Left kidney (tissue), 8 donors: ENCODE results near the gene PDZD4. TPM values are rescaled to one million over a fixed set of nuclear protein-coding genes. Genes with fewer than 3 reads are reported as not detected.

ENCODE experiments used
- DNase-seq: peaks from one replicate; pipeline ENCODE4 v3.0.0-alpha.2; 2013
- long read RNA-seq, 8 donors: transcript quantifications; one replicate each; lab custom pipeline, GENCODE V29; 2026
- polyA plus RNA-seq: library from polyadenylated mRNA; unstranded; fragments of 120-200 nt; gene quantifications from one replicate; pipeline ENCODE4 v1.2.1, GENCODE V29; 2013; ENCODE audit not compliant: insufficient read length

PDZD4 gene, protein sequence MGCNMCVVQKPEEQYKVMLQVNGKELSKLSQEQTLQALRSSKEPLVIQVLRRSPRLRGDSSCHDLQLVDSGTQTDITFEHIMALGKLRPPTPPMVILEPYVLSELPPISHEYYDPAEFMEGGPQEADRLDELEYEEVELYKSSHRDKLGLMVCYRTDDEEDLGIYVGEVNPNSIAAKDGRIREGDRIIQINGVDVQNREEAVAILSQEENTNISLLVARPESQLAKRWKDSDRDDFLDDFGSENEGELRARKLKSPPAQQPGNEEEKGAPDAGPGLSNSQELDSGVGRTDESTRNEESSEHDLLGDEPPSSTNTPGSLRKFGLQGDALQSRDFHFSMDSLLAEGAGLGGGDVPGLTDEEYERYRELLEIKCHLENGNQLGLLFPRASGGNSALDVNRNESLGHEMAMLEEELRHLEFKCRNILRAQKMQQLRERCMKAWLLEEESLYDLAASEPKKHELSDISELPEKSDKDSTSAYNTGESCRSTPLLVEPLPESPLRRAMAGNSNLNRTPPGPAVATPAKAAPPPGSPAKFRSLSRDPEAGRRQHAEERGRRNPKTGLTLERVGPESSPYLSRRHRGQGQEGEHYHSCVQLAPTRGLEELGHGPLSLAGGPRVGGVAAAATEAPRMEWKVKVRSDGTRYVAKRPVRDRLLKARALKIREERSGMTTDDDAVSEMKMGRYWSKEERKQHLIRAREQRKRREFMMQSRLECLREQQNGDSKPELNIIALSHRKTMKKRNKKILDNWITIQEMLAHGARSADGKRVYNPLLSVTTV
- polyA plus RNA-seq: 8.5 TPM
- long read RNA-seq, donor 1, partial matches to known transcripts: 0 of 3 reads
- long read RNA-seq, donor 1, other reads (novel, unspliced or antisense): 0 of 3 reads
- long read RNA-seq, donor 2: 0 reads
- long read RNA-seq, donor 3: 0 reads
- long read RNA-seq, donor 4: 0 reads
- long read RNA-seq, donor 5, partial matches to known transcripts: 0 of 2 reads
- long read RNA-seq, donor 5, other reads (novel, unspliced or antisense): 0 of 2 reads
- long read RNA-seq, donor 6, partial matches to known transcripts: 0 of 1 reads
- long read RNA-seq, donor 6, other reads (novel, unspliced or antisense): 0 of 1 reads
- long read RNA-seq, donor 7: 0 reads
- long read RNA-seq, donor 8: 0 reads

DNA sequence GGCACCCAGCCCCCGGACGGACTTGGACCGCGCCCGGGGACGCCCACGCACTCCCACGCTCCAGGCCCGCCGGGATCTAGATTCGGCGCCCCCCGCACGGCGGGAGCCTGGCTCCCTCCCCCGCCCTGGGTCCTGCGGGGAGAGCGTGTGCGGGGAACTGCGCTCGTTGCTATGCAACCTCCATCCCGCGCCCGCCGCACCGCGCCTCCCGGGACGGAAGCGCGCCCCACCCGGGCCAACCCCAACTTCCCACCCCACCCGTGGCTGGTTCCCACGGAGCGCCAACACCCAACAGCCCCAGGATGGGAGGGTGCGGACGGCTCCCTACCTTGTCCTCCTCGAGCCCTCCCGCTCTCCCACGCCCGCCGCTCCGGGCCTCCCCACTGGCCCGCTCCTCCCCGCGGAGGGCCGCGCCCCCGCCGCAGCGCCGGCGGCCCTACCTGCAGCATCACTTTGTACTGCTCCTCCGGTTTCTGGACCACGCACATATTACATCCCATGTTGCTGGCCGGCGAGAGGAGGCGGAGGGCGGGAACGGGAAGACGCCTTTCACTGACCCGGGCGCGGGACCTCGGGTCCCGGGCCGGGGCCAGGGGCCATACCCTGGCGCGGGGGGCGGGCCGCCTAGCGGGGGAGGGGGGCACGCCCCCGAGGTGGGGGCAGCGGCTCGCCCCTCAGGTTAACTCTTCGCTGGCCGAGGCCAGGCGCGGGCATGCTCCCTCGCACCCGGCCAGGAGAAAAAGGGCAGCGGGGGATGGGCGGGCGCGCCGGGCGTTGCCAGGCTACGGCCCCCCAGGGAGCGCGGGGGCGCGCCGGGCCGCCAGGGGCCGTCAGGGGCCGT lies at the start of gene PDZD4:
Gene PDZD4 (minus strand): TSS at position 746 of the 841 bp plus-strand sequence. CDS start 246 bp downstream, at position 500.
- DNase-seq: no peak

DNA sequence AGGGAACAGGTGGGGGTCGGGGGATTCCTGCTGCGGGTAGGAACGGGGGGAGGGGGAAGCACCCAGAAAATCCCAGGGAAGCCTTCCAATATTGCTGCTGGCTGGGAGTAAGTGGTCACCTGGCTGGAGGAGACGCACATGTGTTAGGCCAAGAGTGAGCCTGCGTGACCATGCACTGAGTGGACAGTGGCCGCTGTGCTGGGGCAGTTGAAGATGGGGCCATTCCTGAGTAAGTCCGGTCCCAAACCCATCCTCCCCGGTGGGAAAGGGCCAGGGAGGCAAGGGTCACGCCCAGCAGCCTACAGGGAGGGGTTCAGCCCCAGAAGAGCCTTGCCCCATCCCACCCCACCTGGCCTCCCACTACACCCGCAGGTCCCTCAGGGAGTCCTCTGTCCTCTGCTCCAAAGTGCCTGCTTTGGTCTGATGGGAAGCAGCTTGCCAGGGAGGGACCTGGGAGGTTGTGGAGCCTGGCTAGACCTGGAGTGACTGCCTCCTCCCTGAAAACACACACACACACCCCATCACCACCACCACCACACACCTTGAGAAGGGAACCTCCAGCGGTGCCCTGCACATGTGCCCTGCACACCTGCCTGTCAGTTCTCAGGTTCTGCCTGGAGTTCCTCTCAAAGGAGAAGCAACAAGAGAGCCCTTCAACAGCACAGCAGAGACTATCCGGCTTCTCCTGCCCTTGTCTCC lies 49.5 kb upstream of the PDZD4 start:
- DNase-seq: no peak

DNA sequence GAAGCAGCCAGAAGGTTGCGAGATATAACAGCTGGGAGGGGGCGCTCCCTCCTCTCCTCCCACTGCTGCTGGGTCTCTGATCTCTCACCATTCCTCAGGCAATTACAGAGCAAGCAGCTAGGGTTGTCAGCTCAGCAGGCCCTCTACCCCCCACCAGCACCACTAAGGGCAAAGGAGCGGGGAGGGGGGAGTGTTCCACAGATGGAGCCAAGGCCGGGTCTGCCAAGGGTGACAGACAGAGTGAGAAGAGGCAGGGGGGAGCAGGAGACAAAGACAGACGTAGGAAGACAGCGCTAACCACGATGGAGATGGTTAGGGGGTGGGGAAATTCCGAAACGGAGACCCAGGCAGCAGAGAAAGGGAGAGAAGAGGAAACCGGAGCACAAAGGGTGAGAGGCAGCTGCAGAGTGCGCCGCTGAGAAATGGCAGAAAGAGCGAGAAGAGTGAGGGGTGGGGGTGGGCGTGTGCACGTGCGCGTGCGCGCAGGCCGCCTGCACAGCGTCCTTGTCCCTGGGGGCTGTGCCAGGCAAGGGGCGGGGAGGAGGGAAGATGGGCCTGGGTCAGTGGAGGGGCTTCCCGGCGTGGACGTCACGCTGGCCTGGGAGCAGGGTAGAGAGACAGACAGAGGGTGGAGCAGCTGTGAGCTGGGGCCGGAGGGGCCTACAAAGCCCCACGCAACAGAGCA lies 48.8 kb upstream of the PDZD4 start:
- no peak for DNase-seq

DNA sequence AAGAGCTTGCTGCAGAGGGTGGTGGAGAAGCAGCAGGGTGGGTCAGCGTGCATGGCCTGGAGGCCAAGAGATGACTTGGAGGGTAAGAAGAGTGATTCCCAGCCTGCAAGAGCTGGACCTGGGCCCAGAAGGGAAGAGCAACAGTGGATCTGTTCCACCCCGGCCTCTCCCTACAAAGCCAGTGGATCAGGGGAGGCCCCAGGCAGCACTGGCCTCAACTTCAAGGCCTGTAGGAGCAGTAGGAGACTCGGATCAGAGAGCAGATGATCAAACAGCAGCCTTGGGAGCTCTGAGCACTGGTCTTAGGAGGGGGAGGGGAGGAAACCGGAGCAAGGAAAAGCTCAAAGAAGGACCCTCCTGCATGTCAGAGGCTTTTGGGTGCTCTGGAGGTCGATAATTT lies 48.0 kb upstream of the PDZD4 start:
- no peak for DNase-seq

DNA sequence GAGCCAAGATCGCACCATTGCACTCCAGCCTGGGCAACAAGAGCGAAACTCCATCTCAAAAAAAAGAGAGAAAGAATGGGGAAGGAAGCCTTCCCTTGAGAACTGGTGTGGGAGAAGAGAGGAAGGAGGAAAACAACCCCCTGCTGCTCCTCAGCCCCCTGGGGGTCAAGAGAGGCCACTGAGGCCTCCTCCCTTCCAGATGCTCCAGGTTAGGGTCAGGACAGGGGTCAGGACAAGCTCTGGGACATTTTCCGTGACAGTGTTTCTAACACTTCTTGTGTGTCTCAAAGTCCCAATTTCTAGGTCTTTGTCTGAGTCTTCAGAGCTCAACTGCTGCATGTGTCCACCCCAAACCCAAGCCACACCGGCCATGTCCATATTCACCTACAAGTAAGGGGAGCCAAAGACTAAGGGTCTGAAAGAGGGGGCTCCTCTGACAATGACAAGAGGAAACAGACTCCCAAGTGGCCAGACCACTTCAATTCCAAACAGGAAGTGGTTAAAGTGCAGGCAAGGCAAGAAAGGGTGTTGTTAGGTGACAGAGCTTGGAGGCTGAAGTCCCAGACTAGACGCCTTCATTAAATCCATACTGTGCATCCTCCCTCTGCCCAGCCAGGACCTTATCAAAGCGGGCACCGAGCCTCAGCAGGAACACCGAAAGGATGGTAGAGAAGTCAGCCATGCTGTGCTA lies 47.4 kb upstream of the PDZD4 start:
- no peak for DNase-seq

DNA sequence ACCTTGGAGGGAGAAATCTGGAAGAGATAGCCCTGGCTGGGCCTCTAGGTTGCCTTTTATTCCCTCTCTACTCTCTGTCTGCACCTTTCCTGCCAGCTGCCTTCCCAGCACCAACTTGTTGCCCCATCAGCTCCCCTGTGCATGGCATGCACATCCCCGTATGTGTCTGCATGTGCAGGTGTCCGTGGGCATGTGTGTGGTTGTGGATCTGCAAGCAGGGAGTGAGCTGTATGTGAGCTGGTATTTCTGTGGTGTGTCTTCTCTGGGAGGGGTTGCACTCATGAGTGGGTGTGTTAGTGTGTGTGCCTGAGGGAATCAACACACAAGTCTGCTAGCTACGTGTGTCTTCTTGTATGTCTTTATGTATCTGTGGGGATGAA lies 45.8 kb upstream of the PDZD4 start:
- no peak for DNase-seq

DNA sequence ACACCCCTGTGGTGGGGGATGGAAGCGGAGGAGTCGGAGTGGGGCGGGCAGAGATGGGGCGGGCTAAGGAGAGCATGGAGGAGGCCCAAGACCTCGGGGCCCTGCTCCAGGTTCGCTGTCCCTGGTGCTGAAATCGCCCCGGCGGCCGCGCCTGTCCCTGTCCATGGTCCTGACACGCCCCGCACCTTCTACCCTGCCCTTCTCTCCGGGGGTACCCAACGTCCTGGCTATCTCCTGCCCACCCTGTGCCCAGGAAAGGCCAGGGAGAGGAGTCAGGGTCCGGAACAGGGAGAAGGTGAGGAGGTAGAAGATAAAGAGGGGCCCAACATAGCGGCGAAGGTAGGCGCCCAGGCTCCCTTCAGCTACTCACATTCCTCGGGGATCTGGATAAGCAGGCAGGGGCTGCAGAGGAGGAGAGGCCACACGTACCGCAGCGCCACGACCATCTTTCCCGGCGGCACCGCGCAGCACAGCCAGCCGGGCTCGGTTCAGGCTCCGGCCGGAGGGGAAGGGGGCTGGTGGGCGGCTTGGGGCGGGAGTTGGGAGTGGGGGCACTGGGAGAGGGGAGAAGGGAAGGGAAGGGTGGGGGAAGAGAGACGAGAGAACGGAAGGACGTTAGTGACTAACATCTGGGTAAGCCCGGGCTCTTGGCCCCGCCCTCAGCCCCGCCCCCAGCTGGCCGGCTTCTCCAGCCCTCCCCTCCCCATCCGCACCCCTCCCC lies 45.2 kb upstream of the PDZD4 start:
- no peak for DNase-seq

DNA sequence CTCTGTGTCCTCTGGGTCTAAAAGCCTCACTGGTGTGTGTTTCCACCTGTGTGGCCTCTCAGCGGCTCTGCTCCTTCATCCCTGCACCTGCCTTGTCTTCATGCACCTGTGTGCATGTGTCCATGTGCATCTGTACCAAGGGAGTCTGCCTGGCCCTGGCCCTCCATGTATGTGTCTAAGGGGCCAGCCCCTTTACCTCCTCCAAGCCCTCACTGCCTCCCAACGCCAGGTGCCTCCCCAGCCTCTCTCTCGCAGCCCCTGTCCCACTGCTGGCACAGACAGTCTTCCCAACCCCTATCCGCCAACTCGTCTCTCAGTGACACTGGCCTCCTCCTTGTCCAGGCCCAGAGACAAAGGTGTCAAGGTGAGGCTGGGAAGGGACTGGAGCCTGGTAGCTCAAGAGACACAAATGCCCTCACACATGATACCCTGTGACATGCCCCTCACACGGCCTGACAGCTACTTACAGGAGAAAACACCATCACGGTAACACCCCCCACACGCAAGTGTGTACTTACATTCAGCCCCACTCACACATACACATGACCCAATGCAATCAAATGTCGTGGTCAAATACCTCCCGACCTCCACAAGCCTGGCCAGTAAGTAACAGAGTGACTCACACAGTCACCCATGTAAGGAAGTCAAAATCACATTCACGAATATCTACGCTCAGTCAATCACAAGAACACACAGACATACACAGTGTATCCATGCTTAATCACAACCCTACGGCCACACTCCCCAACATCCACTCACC lies 44.2 kb upstream of the PDZD4 start:
- no peak for DNase-seq

DNA sequence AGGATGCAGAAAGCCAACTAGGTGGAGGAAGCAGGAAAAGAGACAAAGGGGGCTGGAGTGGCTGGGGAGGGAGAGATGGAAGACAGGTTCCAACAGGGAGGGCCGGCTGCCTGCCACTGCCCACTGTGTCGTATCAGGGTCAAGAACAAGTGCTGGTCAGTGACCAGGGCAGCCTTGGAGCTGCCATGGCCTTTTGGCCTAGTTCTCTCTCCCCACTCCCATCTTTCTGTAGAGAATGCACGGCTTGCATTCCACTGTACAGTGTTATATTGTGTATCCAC lies 43.7 kb upstream of the PDZD4 start:
- DNase-seq: no peak

DNA sequence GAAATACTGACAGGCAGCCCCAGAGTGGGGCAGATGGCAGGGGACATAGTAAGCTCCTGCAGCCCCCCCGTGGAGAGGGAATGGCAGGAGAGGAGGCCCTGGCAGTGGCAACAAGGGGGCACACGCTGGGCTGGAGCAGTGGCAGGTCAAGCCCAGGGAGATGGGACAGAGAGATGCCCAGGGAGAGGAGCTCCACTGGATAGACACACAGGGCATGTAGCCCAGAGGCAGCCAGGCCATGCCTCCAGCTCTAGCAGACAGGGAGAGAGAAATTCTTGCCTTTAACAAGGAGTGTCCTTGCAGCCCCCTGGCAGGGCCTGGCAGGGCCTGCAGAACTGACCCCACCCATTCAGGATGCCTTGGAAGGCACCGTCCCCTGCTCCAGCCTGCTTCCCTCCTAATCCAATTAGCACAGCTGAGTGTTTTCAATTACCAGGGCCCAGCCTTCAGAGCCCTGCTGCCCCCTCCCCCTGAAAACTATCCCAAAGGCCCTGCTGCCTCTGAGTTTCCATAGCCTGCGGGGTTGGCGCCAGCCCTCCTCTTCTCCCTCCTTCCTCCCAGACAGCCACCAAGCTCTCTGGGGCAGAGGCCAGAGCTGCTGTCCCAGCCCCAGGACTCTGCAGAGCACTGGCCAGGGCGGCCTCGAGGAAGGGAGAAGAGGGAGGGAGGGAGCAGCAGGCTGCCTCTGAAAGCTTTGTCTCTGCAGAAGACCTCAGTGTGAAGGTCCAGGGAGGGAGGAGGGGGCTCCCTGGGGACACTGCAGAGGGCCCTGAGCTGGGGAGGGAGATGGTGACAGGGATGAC lies 43.1 kb upstream of the PDZD4 start:
- no peak for DNase-seq

DNA sequence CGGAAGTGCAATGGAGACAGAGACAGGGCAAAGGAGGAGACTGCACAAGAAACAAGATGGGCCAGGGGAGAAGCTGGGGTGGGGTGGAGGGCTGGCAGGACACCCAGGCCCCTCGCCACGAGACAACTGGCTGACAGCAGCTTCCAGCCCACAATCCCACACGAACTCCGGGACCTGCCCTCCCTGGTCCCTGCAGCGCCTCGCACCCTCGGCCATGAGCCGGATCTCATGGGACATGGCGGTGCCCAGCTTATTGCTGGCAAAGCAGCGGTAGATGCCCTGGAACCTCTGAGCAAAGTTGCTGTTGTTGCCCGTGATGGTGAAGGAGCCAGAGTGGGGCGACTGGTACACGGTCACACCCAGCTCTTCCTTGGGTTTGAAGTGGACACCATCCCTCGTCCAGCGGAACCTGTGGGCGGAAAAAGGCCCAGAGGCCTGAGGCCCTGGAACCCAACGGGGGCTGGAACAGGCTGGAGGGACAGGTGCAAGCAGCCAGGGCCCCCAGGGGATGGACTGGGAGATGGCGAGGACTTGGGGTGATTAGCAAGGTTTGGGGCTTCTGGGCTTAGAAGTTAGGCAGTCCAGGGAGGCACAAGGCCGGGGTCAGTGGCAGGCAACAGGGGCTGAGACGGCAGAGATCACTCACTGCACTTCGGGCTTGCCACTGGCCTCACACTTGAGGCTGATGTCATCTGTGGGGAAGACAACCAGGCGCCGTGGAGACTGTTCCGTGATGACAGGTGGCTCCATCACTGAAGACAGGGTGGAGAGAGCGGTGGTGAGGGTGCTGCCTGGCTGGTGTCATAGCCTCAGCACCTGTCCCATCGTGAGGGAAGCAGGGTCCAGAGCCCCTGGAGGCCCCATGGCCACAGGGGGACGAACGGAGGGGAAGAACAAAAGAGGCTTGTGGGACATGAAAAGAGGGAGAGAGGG lies 41.9 kb upstream of the PDZD4 start:
- DNase-seq: no peak

DNA sequence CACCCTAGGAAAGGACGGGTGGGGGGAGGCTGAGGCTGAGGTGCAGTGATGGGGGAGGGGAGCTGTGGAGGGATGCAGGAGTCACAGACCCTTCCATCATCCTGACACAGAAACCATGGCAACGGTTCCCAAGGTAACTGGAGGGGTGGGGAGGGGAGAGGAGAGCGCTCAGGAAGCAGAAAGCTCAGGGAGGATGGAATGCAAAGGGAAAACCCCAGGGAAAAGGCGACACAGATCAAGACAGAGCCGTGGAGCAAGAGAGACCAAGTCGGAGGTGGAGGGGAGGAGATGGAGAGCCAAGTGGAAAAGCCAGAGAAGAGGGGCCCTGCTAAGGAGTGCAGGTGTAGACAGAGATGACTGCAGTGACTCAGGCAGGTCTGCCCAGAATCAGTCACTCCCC lies 41.1 kb upstream of the PDZD4 start:
- DNase-seq: no peak

DNA sequence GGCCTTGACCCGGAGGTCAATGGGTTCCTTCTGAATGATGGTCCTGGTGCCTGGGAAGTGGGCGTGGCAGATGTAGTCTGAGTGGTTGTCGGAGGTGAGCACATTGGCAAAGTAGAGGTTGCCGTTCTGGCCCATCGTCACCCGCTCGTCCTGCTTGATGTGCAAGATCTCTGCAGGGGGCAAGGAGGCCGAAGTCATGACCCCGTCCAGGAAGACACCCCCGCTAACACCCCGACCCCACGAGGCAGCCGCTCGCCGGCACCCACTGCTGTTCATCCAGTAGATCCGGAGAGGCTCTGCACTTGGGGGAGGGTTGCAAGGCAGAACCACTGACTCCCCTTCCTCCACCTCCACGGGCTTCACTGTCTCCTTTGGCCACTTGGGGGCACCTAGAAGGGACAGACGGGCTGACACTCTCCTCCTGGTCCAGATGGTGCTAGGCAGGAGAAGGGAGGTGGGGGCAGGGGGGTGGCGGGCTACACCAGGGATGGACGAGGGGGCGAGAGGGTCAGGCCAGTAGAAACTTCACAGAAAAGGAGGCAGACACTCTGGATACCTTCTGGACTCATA lies 40.5 kb upstream of the PDZD4 start:
- DNase-seq: no peak

DNA sequence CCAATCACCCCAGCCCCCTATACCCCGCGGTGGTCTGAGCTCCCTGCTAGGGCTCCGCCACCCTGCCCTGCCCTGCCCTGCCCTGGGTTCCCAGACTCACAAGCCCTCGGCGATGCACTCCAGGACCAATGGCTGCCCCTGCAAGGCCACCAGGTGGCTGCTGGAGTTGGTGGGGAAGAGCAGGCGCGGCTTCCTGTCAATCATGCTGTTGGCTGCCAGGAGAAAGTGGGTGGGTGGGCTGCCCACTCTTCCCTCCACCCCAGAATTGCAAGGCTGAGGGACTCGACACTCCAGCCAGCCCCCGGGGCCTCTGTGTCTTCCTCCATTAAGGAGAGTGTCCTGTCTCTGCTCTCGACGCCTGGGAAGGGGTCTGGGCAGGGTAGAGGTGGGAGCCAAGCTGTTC lies 39.9 kb upstream of the PDZD4 start:
- no peak for DNase-seq

DNA sequence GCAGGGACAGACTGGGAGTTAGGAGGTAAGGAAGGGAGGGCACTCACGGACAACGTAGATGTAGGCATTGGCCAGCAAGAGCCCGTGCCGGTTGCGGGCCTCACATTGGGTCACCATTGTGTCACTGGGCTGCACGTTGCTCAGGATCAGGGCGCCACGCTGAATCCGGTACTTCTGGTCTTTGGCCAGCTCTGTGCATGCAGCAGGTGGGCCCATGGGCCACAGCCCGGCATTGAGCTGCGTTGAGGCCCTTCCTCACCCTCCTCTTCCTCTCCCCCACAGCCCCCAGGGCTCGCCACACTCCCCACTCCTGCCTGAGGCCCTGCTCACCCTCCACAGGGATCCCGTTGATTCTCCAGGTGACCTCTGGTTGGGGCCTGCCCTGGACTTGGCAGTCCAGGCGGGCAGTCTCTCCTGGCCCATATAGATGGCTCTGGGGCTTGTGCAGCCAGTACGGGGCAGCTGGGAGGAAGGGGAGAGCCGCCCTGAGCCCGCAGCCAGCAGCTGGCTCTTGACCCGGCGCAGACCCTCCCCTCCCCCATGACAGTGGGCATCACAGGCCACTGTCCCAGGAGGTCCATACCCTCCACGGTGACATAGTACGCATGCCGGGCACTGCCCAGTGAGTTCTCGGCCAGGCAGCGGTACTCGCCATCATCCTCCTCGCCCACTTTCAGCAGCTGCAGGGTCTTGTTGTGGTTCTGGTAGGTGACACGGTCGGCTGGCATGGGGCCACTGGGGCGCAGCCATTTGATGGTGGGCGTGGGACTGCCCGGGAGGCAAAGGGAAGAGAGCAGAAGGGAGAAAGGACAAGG lies 39.3 kb upstream of the PDZD4 start:
- no peak for DNase-seq
